Skeletal muscle satellite cell (primary cell): ENCODE data around the gene SNRPA.
A peak's percentile ranks its signal among the peaks of the same experiment; 100 is the strongest.

Experiments
- H3K27me3 ChIP-seq: 2 replicates; pipeline ENCODE4 v1.7.0; 2013; ENCODE audit warnings: low read length; ENCODE audit not compliant: control insufficient read depth, insufficient read depth
- H3K36me3 ChIP-seq: 2 replicates; pipeline ENCODE4 v1.7.0; 2013; ENCODE audit warnings: mild to moderate bottlenecking, control low read depth, low read length; ENCODE audit not compliant: insufficient read depth
- H3K4me1 ChIP-seq: 2 replicates; pipeline ENCODE4 v1.7.0; 2013; ENCODE audit warnings: low read length; ENCODE audit not compliant: control insufficient read depth, insufficient read depth
- H3K4me2 ChIP-seq: 2 replicates; pipeline ENCODE4 v1.7.0; 2013; ENCODE audit warnings: mild to moderate bottlenecking, low read length
- H3K4me3 ChIP-seq: 2 replicates; pipeline ENCODE4 v1.7.0; 2013; ENCODE audit warnings: low read length
- H3K9ac ChIP-seq: 2 replicates; pipeline ENCODE4 v1.7.0; 2013; ENCODE audit warnings: mild to moderate bottlenecking, low read depth, low read length, moderate library complexity
- H3K9me3 ChIP-seq: replicated peaks from 2 replicates; pipeline ENCODE4 v1.7.0; 2013; ENCODE audit warnings: mild to moderate bottlenecking, control low read depth, low read length

Gene SNRPA

DNA sequence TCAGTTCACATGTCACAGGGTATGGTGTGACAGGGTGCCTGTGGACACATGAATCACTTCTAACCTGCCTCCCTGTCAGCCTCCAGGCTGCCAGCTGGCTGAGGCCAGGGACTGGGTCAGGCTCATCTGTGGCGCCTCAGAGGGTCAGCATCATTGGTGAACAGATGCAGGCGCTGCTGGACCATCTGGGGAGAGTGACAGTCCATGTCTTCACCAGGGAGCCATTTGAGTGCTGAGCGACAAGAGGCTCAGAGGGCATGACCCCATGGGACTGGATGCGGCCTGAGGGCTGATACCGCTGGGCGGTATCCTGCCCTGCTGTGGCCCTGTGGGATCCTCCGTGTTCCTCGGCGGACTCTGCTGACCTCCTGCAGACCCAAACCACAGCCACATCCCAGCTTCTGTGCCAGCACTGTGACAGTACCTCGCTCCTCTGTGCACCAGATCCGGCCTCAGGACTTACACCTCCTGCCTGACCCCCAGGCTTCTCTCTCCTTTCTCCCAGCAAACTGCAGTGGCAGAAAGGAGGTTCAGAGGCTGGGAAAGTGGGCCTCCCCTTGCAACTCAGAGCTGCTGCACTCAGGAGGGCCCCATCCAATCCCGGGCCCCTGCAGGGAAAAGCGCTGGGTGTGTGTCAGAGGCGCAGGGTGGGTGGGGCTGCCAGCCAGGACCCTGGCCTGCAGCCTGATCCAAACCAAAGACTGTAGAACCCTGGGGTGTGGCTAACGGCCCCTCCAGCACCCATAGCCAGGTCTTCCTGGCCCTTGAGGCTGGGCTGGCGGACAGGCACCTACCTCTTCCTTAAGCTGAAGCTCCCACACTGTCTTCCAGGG, 10.9 kb upstream of the SNRPA start:
- Histone ChIP-seq H3K4me2 (no peak overlapping the region), H3K4me1 (peaks cover 5% of the 10 kb centered on the region), H3K4me3 (no peak overlapping the region), H3K9me3 (no peaks in the 10 kb centered on the region), H3K27me3 (no peaks in the 10 kb centered on the region), H3K9ac (no peak overlapping the region), H3K36me3 (peaks cover 42% of the 10 kb centered on the region)

DNA sequence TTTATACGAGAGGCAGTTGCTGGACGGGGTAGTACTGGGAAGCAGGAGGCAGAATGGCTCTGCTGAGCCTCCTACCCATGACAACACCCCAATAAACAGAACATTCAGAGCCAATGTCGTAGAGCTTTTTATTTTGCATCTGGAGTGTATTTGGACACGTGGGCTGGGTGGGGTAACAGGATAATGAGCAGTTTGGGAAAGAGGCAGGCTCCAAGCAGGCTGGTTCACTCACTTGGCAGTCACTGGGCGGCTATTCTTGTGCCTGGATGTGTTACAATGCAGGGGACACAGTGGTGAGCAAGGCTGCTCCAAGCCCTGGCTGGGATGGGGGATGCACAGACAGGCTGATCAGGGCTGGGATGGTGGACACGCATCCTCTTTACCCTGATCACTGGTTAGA, 10.3 kb upstream of the SNRPA start:
- H3K4me3 ChIP-seq = no peak overlapping the region
- H3K4me2 ChIP-seq = no peak overlapping the region
- H3K9me3 ChIP-seq = no peaks in the 10 kb centered on the region
- H3K9ac ChIP-seq = no peak overlapping the region
- peaks cover 35% of the 10 kb centered on the region for H3K36me3 ChIP-seq
- H3K27me3 ChIP-seq = no peaks in the 10 kb centered on the region
- peaks cover 10% of the 10 kb centered on the region for H3K4me1 ChIP-seq

DNA sequence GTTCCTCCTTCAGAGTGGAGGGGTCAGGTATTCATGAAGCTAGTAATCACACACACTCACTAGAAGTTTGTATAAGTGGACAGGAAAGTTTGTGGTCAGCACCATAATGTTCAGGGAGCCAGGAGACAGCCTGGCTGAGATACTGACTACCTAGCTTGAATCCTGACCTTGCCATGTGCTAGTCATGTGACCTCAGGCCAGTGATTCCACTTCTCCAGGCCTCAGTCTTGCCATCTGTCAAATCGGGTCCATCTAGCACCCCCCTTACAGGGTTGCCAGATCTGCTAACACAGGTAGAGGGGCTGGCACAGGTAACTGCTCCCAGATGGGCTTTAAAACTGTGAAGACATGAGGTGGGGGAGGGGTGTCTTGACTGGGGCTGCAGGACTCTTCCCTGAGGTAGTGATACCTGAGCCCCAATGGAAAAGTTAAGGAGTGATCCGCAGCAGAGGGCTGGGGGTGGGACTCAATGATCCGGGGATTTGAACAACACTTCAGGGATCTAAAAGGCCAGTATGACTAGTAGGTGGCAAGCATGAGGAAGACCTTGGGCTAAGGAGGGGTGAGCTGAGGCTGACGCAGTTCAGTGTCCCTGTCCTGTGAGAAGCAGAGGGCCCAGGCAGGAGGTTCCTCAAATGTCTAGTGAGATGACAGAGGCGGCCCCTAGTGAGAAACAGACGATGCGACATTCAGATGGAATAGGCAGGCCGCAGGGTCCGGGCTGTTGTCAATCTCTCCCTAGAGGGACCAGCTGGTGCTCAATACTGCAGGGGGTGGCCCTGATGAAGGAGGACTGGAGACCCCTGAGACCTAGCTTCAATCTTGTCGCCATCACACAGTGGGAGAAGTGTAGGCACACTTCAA, 9.2 kb upstream of the SNRPA start:
- Histone ChIP-seq H3K4me2 (no peak overlapping the region), H3K9ac (no peak overlapping the region), H3K27me3 (no peaks in the 10 kb centered on the region), H3K36me3 (peaks cover 30% of the 10 kb centered on the region), H3K4me3 (no peak overlapping the region), H3K4me1 (peaks cover 10% of the 10 kb centered on the region), H3K9me3 (no peaks in the 10 kb centered on the region)

DNA sequence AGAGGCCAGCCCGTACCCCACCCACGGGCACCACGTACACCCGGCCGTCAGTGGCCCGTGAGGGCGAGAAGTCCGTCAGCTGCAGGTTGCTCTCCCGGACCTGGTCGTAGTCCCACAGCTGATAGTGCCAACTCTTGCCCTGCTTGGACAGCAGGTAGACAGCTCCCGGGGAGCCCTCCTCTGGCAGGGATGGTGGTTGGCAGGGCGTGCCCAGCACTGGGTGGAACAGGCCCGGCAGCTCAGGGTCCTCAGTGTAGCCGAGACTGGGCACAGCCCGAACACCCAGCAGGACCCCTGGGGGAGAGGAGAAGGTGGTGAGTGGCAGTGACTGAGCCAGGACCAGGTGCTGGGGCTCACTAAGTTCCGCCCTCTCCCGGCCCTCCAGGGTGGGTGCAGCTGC, 8.5 kb upstream of the SNRPA start:
- H3K4me2 ChIP-seq = no peak overlapping the region
- no peaks in the 10 kb centered on the region for H3K27me3 ChIP-seq
- peaks cover 10% of the 10 kb centered on the region for H3K4me1 ChIP-seq
- H3K9ac ChIP-seq = no peak overlapping the region
- H3K4me3 ChIP-seq = no peak overlapping the region
- no peaks in the 10 kb centered on the region for H3K9me3 ChIP-seq
- peaks cover 23% of the 10 kb centered on the region for H3K36me3 ChIP-seq

DNA sequence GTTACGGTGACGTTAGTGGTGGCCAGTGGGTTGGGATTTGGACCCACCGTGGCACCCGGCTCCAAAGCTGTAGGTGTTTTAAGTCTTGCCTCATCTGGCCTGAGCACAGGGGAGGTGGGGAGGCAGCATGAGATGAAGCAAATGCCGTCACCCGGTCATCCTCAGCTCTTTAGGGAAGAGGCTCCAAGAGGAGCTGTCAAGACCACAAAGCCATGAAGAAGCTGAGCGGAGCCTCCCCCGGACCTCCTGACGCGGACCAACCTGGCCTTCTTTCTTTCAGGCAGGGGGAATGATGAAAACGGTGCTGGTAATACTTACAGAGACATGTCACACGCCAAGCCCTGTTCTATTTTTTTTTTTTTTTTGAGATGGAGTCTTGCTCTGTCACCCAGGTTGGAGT, 8.1 kb upstream of the SNRPA start:
- Histone ChIP-seq H3K27me3 (no peaks in the 10 kb centered on the region), H3K36me3 (peaks cover 20% of the 10 kb centered on the region), H3K4me2 (no peak overlapping the region), H3K4me3 (no peak overlapping the region), H3K4me1 (peaks cover 10% of the 10 kb centered on the region), H3K9ac (no peak overlapping the region), H3K9me3 (no peaks in the 10 kb centered on the region)

DNA sequence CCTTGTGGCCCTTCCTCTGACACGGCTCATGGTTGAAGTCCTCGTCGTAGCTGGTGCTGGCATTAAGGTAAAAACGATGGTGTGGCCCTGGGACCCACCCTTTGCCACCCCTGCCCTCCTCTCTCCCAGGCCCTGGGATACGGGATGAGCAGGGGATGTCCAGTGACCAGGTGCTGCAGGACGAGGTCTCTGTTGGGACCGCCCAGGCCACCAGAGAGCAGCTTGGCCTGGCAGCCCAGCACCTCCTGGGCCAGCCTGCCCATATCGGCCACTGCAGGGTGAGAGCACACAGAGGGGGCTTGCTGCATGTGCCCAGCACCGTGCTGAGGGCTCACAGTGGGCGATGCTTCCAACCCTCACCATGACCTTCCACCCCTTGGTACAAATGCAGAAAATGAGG, 7.1 kb upstream of the SNRPA start:
- H3K27me3 ChIP-seq = no peaks in the 10 kb centered on the region
- peaks cover 15% of the 10 kb centered on the region for H3K36me3 ChIP-seq
- no peak overlapping the region for H3K4me2 ChIP-seq
- H3K9me3 ChIP-seq = no peaks in the 10 kb centered on the region
- H3K4me3 ChIP-seq = no peak overlapping the region
- no peak overlapping the region for H3K9ac ChIP-seq
- H3K4me1 ChIP-seq = peaks cover 10% of the 10 kb centered on the region

DNA sequence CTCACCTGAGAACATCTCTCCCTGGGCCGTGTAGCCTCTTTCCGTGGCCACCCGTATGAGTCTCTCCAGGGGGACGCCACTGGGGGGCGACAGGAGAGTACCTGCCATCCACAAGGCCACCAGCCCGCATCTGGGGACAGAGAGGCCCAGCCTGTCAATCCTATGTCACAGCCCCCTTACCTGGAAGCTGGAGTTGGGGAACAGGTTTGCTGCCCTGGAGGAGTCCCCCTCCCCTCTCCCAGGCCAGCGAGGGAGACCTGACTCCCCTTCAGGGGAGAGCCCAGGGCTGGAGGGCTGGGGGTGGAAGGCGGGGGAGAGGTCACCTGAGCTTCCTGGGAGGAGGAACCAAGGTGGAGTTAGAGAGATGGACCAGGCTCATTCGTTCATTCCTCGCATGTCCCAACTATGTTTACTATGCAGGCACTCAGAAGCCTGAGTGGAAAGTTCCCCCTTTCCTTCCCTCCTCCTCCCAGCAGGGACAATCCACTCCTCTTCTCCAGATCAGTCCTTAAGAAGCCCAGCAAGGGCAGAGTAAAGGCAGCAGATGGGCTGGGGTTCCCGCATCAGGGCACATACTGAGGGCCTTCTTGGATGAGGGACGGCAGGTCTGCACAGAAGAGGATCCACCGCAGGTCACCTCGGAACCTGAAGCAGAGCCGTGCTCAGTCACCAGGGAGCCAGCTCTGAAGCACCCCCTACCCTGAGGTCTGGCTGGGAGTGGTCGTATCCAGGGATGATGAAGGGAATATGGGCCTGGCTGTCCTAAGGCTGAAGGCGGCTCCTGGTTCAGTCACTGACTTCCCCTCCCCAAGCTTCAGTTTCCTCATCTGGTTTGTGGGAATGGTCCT, 6.2 kb upstream of the SNRPA start:
- peaks cover 6% of the 10 kb centered on the region for H3K36me3 ChIP-seq
- H3K4me3 ChIP-seq = no peak overlapping the region
- no peak overlapping the region for H3K9ac ChIP-seq
- no peaks in the 10 kb centered on the region for H3K27me3 ChIP-seq
- no peaks in the 10 kb centered on the region for H3K9me3 ChIP-seq
- H3K4me2 ChIP-seq = no peak overlapping the region
- peaks cover 17% of the 10 kb centered on the region for H3K4me1 ChIP-seq

DNA sequence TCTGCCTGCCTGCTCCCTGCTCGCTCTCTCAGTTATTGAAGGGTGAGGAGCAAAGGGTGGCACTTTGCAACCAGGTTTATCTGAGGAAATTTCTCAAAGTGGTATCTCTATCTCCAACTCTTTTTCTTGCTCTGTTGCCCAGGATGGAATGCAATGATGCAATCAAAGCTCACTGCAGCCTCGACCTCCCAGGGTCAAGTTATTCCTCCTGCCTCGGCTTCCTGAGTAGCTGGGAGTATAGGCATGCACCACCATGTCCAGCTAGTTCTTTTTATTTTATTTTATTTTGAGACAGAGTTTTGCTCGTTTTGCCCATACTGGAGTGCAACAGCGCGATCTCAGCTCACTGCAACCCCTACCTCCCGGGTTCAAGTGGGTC, 5.6 kb upstream of the SNRPA start:
- no peak overlapping the region for H3K4me2 ChIP-seq
- no peaks in the 10 kb centered on the region for H3K27me3 ChIP-seq
- H3K36me3 ChIP-seq = peaks cover under 1% of the 10 kb centered on the region
- no peaks in the 10 kb centered on the region for H3K9me3 ChIP-seq
- no peak overlapping the region for H3K9ac ChIP-seq
- H3K4me1 ChIP-seq = peaks cover 21% of the 10 kb centered on the region
- no peak overlapping the region for H3K4me3 ChIP-seq

DNA sequence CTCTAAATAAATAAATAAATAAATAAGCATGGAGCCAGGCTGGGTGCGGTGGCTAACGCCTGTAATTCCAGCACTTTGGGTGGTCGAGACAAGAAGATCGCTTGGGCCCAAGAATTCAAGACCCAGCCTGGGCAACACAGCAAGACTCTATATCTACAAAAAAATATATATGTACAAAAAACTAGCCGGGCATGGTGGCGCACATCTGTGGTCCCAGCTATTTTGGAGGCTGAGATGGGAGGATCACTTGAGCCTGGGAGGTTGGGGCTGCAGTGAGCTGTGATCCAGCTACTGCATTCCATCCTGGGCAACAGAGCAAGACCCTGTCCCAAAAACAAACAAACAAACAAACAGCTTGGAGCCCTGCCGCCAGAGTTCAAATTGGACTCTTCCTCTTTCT, 3.5 kb upstream of the SNRPA start:
- H3K9me3 ChIP-seq = no peaks in the 10 kb centered on the region
- no peak overlapping the region for H3K4me2 ChIP-seq
- H3K9ac ChIP-seq = no peak overlapping the region
- H3K4me3 ChIP-seq = no peak overlapping the region
- H3K36me3 ChIP-seq = no peaks in the 10 kb centered on the region
- peaks cover 25% of the 10 kb centered on the region for H3K4me1 ChIP-seq
- H3K27me3 ChIP-seq = no peaks in the 10 kb centered on the region

DNA sequence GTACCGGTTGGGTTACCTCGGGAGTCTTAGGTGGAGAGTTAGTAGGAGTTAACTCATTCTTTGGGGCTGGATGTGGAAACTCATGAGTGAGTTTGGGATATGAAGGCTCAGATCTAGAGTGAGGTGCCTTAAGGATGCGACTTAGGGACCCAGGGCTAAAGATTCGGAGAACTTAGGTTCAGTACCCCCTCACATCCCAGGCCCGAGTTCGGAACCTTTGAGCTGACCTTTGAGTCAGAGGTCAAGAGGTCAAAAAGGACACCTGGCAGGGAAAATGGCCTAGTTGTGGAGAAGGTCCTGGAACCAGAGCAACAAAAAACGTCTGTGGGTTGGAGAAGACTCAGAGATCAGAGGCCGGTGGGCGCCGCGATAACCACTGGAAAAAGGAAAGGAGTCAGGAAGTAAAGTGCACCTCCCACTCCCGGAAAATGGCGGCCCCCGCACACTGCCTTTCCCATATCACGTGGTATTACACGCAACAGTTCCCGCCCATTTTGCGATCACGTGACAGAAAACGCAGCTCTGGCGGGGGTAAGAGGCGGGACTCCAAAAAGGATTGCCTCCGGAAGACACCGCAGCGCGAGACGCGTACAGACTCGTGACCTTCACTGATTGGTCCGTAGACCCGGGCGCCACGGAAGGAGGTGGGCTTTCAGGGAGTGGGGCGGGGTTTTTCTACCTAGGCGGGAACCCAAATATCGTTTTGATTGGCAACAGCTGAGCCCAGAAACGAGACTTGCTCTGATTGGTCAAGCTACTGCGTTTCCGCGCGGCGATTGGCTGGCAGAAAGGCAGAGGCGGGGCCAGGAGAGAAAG, 737 bp upstream of the SNRPA start, which contains the start of gene ACTMAP:
TSS of gene ACTMAP (minus strand) at position 420 of the 816 bp plus-strand sequence. CDS start 674 bp downstream, outside the sequence.
- Histone ChIP-seq H3K4me3 (peak within 1 kb of the TSS; percentile 90), H3K9me3 (no peaks in the 10 kb centered on the region), H3K4me1 (peaks cover 32% of the 10 kb centered on the region), H3K27me3 (no peaks in the 10 kb centered on the region), H3K36me3 (peaks cover 16% of the 10 kb centered on the region), H3K9ac (peak within 1 kb of the TSS; percentile 96), H3K4me2 (peak within 1 kb of the TSS; percentile 99)
